Posterior cingulate gyrus (tissue), 11 donors: ENCODE measurements around the gene ALB.

Source experiments
- DNase-seq, 10 donors: peaks; one replicate each; pipeline versions ENCODE4 v3.0.0 to v3.0.0-alpha.2; 2020 to 2021; ENCODE audit warnings: mixed read lengths in 3 of 10
- intact Hi-C: fragments of 100-400 bp; cut with DNase I; formaldehyde crosslinking; loops from one replicate; pipeline ENCODE4 v1.15.1; 2023

ALB gene

DNA sequence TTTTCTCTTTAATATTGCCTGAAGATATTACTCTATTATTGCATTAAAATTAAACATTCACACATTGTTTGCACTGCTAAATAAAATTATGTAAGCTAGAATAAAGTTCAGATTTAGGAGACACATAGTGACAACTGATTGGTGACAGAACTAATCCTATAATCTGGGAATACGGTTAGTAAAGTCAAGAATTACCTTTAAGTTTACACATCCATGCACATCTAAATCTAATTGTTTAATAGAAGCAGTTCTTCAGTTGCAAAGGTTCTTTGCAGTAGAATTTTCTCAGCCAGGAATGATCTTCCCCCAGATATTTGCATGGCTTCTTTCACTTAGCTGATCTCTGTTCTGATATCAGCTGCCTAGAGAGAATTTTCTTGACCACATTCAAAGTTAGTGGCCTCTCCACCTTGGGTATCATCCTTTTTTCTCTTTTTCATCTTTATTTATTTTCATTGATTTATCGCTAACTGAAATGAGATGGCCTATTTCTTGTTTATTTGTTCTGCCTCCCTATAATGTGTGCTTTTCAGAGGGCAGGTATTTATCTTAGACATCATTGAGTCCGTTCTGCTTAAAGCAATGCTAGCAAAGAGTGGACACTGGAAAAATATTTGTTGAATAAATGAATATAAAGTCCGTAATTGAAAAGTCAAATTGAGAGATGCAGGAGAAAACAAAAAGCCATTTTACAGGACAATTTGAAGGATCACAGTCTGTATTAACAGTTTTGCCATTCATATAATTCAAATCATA lies 44.5 kb downstream of the ALB start:
- intact Hi-C loops = no loop called here
- no peak for DNase-seq

DNA sequence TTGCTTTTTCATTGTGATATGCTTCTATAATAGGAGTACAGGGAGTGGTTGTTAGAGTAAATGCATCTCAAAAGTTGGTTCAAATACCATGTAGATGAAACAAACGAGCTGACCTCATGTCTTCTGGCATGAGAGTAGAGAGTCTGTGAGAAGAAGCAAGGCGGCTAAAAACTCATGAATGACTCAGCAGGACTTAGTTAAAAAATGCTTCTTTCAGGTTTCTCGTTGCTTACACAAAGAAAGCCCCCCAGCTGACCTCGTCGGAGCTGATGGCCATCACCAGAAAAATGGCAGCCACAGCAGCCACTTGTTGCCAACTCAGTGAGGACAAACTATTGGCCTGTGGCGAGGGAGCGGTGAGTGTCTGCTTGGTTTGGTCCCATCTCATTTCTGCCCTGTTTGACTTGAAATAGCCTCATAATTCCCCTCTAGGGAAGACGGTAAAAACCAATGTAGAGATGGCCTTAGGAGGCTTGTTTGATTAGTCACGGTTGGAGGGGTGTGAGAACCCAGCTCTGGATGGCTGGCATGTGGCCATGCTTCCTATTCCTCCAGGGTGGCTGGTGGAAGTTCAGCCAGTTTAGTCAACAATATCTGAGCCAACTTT lies 46.4 kb downstream of the ALB start:
- intact Hi-C loops = no loop called here
- DNase-seq = peak in 1 of 10 donors; percentile 74

DNA sequence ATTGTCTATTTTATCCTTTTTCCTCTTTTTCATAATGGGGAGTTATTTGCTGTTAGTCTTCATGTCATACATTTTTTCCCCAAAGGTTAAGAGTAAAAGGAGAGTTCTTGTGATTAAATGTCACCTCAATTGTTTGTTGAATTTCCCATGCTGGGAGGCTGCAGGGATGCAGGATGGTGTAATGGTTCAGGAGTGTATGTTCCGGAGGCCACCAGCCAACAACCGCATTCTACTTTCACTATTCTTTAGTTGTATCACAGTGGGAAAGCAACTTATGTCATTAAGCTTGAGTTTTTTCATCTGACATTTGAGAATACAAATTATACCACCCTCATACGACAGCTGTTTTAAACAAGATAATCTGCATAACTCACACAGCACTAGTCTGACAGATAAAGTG lies 47.3 kb downstream of the ALB start:
- no peak for DNase-seq
- intact Hi-C loops = no loop called here

DNA sequence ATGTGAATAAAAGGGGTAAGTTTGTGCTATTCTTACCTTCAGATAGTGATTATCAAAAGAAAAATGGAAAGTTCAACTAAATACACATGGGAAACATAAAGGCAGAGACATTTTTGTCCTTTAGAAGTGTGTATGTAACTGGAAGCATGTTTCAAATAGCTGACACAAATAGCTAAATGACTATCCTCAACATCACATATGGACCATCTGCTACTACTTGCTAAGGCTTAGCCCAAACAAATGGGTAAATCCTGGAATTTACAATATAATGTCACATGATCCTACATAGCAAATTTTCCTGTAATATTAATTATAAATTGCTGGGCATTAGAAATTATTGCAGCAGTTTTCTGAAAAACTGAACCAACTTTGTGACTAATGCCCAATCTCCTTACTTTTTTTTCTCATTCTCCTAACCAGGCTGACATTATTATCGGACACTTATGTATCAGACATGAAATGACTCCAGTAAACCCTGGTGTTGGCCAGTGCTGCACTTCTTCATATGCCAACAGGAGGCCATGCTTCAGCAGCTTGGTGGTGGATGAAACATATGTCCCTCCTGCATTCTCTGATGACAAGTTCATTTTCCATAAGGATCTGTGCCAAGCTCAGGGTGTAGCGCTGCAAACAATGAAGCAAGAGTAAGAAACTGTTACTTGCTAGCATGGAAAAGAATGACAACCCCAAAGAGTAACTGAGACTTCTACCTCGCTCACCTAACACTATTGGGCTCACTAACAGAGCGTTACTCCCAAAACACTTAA lies 48.1 kb downstream of the ALB start:
- peak in 1 of 10 donors; percentile 34 for DNase-seq
- intact Hi-C loops = no loop called here

DNA sequence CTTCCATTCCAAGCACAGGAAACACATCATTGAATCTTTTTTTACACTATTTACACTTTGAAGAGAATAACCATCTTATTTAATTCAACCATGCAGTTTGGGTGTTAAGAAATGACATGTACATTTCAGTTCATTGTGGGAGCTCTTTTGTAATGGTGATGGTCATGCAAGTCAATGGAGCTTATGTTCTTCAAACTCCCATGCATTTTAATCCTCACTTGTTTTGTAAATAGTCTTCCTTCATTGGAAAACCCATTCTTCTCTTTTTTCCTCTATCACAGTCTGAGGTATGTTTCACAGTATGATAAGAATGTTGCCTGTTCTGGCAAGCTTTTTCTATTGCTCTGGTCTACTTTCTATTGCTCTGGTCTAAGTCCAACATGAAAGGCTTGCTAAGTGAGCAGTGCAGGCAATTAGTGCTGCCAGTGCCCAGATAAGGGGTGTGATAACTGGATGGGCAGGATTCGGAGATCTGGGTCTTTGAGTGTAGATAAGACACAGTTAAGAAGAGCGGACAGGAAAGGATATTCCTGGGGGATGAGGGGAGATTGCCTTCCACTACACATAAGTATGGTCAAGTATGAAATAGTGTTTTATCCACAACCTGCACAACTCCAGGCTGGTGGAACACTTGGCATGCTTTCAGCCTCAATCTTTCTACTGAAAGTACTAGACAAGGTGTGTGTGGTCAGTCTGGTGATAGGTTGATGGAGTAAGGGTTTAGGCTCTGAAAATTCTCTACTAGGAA lies 49.0 kb downstream of the ALB start:
- no peak for DNase-seq
- intact Hi-C loops = no loop called here

DNA sequence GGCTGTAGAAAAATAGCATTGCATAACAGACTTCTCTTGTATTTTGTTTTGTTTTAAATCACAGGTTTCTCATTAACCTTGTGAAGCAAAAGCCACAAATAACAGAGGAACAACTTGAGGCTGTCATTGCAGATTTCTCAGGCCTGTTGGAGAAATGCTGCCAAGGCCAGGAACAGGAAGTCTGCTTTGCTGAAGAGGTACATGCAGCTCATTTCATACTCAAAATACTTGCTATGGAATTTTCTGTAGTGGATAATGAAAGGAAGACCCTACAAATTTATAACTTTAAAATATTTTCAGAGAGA lies 49.6 kb downstream of the ALB start:
- DNase-seq = no peak
- intact Hi-C loops = no loop called here

DNA sequence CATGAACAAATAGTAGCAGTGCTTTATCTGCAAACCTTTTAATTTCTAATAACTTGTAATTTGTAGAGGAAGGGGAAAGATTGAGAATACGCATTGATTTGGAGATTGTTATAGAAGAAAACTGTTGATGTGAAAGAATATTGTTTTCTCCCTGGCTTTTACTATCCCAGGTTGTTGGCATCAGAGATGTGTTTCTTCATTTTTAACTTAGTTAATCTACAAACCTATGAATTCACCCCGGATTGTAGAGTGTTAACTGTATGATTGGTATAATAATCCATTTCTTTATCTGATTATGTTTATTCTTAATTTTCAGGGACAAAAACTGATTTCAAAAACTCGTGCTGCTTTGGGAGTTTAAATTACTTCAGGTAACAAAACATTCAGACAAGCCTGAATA lies 50.8 kb downstream of the ALB start:
- DNase-seq = no peak

DNA sequence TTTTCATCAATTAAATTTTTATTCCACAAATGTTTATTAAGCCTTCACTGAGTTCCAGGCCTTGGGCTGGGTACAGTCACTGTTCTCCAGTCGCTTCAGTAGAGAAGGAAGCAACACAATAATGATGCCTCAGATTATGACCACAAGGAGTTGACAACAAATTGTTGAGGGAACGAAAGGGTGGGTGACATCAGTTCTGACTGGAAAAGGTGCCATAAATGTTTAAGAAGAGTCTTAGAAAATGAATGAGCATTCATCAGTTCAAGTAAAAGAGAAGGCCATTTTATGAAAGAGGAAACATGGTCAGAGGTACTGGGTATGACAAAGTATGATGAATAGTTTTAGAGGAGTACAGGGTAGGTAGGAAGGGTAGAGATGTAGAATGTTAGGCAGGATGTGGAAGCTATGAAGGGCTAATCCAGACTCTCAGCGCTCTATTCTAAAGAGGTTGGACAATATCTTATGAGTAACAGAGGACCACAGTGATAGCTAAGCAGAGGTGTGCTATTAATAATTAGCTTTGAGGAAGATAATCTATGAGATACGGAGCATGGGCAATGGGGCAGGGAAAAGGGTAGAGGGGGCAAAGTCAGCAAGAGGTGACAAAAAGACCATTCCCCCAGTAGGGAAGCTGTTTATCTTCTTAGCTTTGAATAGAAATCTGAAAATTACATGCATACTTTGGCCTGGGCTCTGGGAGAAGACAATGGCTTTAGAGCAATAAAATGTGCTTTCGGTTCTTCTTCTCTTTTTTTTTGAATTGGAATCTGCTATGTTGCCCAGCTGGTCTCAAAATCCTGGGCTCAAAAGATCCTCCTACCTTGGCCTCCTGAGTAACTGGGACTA lies 52.3 kb downstream of the ALB start:
- intact Hi-C loops = no loop called here
- no peak for DNase-seq

More for the DNA sequence above, 50.8 kb downstream of the ALB start:
- intact Hi-C loops = no loop called here

DNA sequence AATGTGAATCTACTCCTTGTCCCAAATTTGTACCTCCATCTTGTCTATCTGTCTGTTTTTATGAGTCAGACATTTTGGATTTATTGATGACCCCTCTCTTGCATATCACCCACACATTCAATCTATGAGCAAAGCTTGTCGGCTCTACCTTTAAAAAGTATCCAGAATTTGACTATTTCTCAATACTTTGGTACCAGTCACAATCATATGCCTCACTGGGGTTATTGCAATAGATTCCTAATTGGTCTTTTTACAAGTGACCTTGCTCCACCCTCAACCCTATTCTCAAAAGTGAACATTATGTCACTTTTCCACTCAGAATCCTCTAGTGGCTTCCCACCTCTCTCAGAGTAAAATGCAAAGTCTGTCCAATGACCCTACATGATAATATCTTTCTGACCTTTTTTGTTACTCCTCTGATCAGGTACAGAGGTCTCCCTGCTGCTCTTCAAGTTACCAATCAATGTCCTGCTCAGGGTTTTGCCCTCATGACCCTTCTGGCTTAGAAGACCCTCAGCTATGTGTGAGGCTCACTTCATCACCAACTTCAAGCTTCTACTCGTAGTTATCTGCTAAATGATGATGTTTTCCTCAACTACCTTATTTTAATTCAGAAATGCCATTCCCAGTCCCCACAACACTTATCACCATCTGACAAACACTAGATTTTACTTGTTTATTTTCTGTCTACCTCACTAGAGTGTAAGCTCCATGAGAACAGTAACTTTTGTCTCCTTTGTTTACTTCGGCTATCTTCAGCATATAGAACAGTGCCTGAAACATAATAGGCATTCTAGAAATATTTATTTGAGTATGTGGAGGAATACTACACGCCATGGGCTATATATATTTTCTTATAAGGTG lies 54.3 kb downstream of the ALB start:
- DNase-seq = no peak
- intact Hi-C loops = no loop called here

DNA sequence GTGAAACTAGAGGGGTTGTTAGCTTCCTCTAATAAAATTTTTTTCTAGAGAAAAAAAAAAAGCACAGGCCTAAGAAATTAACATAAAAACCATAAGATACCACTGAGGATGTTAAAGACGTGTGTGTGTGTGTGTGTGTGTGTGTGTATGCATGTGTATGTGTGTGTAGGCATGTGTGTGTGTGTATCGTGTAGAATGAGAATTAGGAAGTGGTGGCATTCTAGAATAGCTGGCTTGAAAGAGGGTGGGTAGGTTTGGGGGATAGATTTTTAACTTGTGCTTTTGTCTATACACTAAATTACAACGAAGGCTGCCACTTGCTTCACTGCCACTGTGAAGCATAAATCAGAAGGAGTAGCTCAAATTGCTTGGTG lies 54.9 kb downstream of the ALB start:
- intact Hi-C loops = no loop called here
- no peak for DNase-seq

DNA sequence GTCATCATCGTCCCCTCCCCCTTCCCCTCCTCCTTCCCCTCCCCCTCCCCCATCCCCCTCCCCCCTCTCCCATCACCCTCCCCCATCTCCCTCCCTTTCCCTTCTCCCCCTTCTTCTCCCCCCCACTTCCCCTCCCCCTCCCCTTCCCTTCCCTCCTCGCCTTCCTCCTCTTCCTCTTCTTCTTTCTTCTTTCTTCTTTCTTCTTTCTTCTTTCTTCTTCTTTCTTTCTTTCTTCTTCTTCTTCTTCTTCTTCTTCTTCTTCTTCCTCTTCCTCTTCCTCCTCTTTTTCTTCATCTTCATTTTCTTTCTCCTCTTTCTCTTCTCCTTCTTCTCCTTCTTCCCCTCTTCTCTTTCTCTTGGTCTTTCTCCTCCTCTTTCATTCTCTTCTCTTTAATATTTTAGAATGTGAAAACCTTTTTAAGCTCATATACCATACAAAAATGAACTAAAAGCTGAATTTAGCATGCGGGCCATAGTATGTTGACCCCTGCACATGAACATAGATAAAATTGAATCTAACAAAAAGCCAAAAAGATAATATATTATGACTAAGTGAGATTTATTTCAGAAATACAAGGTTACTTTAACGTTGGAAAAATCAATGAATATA lies 56.9 kb downstream of the ALB start:
- intact Hi-C loops = no loop called here

DNA sequence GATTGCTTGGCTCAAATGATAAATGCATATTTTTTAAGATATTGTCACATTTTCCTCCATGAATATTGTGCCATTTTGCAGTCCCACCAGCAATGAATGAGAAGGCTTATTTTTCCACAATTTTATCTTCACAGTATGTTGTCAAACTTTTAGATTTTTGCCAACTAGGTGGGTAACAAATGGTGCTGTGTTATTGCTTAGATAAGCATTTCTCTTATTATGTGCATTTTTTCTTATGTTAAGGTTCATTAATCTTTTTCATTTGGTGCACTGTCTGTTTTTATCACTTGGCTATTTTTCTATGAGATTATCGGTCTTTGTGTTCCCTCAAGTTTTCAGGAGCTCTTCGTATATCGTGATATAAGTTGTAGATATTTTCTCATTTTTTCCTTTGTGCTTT lies 64.1 kb downstream of the ALB start:
- DNase-seq = no peak

More for the DNA sequence above, 56.9 kb downstream of the ALB start:
- DNase-seq = no peak

DNA sequence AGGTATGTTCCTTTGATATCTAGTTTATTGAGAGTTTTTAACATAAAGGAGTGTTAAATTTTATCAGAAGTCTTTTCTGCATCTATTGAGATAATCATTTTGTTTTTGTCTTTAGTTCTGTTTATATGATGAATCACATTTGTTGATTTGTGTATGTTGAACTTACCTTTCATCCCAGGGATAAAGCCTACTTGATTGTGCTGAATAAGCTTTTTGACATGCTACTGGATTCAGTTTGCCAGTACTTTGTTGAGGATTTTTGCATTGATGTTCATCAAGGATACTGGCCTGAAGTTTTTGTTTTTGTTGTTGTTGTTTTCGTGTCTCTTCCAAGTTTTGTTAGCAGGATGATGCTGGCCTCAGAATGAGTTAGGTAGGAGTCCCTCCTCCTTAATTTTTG lies 66.6 kb downstream of the ALB start:
- intact Hi-C loops = no loop called here
- DNase-seq = no peak

More for the DNA sequence above, 64.1 kb downstream of the ALB start:
- intact Hi-C loops = no loop called here
